Transverse colon (tissue), 4 donors: Measurements from ENCODE around the gene ATAD3C.

Experiments
- CTCF ChIP-seq, 5 experiments: fragments of 200-600 bp in 3 of 5; fragments of 450-650 bp in 2 of 5; sonication (generic) in 3 of 5; IDR thresholded peaks; 1 replicate in 2 of 5; 2 replicates in 3 of 5; pipeline ENCODE4 v1.5.1; 2016 to 2017; ENCODE audit warnings: antibody characterized with exemption in 5 of 5, inconsistent platforms in 3 of 5, mild to moderate bottlenecking in 2 of 5, moderate library complexity in 1 of 5
- EP300 ChIP-seq: sonication (generic); formaldehyde crosslinking; IDR thresholded peaks from one replicate; pipeline ENCODE4 v1.6.1; 2017; ENCODE audit warnings: antibody characterized with exemption, low read depth
- POLR2AphosphoS5 ChIP-seq, 3 donors: sonication (generic); formaldehyde crosslinking; IDR thresholded peaks; one replicate each; pipeline ENCODE4 v1.6.1; 2016; ENCODE audit warnings: antibody characterized with exemption in 3 of 3

DNA sequence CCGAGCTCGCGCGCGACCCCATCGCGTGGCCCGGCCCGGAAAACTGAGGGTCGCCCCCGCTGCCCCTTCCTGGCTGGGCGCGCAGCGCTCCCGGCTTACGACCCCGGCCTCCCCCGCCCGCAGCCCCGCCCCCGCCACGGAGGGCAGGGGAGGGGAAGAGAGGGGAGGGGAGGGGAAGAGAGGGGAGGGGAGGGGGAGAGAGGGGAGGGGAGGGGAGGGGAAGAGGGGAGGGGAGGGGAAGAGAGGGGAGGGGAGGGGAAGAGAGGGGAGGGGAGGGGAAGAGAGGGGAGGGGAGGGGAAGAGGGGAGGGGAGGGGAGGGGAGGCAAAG, 21.7 kb upstream of the ATAD3C start:
- TF ChIP-seq EP300 (no peak), CTCF (IDR thresholded peaks at IDR 0.05) (no peak), POLR2AphosphoS5 (IDR thresholded peaks at IDR 0.05) (no peak)
